AG09309 (cell line): ENCODE data around the gene LRRC4C.

Experiments
- DNase-seq: peaks from one replicate; pipeline ENCODE4 v3.0.0-alpha.2; 2010; ENCODE audit warnings: low read depth
- H3K4me3 ChIP-seq: 2 replicates; pipeline ENCODE4 v1.5.1; 2011; ENCODE audit warnings: mild to moderate bottlenecking, low read depth, low read length, moderate library complexity; ENCODE audit not compliant: control insufficient read depth
- CTCF ChIP-seq: IDR thresholded peaks from 2 replicates; pipeline ENCODE4 v1.5.1; 2011; ENCODE audit warnings: mild to moderate bottlenecking, low read depth, low read length, inconsistent platforms; ENCODE audit not compliant: insufficient read depth, control insufficient read depth; ENCODE audit errors: missing control alignments

Gene LRRC4C

GRCh38 chr11:41113160-41113559, 346.3 kb downstream of the LRRC4C start:
- TF ChIP-seq CTCF: no peak
- DNase-seq: no peak
- no peak overlapping the region for H3K4me3 ChIP-seq

GRCh38 chr11:41110527-41110926, 348.9 kb downstream of the LRRC4C start:
- DNase-seq: no peak

GRCh38 chr11:41102471-41102870, 357.0 kb downstream of the LRRC4C start:
- H3K4me3 ChIP-seq: no peak overlapping the region
- TF ChIP-seq CTCF: no peak
- DNase-seq: no peak

More at GRCh38 chr11:41110527-41110926, 348.9 kb downstream of the LRRC4C start:
- no peak for TF ChIP-seq CTCF
- H3K4me3 ChIP-seq: no peak overlapping the region

GRCh38 chr11:41099654-41100053, 359.8 kb downstream of the LRRC4C start:
- H3K4me3 ChIP-seq: no peak overlapping the region
- no peak for TF ChIP-seq CTCF
- no peak for DNase-seq

GRCh38 chr11:41085123-41085522, 374.3 kb downstream of the LRRC4C start:
- no peak for TF ChIP-seq CTCF
- H3K4me3 ChIP-seq: no peak overlapping the region

GRCh38 chr11:41081756-41082285, 377.6 kb downstream of the LRRC4C start:
- DNase-seq: no peak
- H3K4me3 ChIP-seq: no peak overlapping the region
- no peak for TF ChIP-seq CTCF

More at GRCh38 chr11:41085123-41085522, 374.3 kb downstream of the LRRC4C start:
- DNase-seq: no peak

- no peak for TF ChIP-seq CTCF
- no peak overlapping the region for H3K4me3 ChIP-seq
- DNase-seq: no peak
Measured at GRCh38 chr11:41074318-41074717, 385.1 kb downstream of the LRRC4C start.
